HG03095 (cell line): ENCODE results near the gene NFATC3.

ENCODE experiments used
- ATAC-seq: cut with Tn5 transposase; IDR thresholded peaks from one replicate; pipeline ENCODE4 v1.9.1; 2021; ENCODE audit warnings: moderate library complexity; ENCODE audit not compliant: unreplicated experiment

The NFATC3 gene

GRCh38 chr16:68244903-68245853 is 160.0 kb downstream of the NFATC3 start, which contains the start of gene PLA2G15:
PLA2G15 (plus strand) TSS chr16:68245373; CDS start chr16:68245427, 54 bp downstream.
- ATAC-seq = peak; percentile 86

GRCh38 chr16:68246121-68246520 is 161.0 kb downstream of the NFATC3 start:
- ATAC-seq = no peak

GRCh38 chr16:68246666-68247065 is 161.5 kb downstream of the NFATC3 start:
- no peak for ATAC-seq

GRCh38 chr16:68247400-68247799 is 162.2 kb downstream of the NFATC3 start:
- ATAC-seq = no peak

- ATAC-seq = no peak
These were observed 162.8 kb downstream of the NFATC3 start for GRCh38 chr16:68247932-68248331.

GRCh38 chr16:68249371-68249770 is 164.2 kb downstream of the NFATC3 start:
- no peak for ATAC-seq

GRCh38 chr16:68250951-68251350 is 165.8 kb downstream of the NFATC3 start:
- no peak for ATAC-seq

- ATAC-seq = no peak
These were observed 166.7 kb downstream of the NFATC3 start for GRCh38 chr16:68251832-68252231.

GRCh38 chr16:68252383-68252782 is 167.2 kb downstream of the NFATC3 start:
- ATAC-seq = no peak

- no peak for ATAC-seq
These were observed 168.6 kb downstream of the NFATC3 start for GRCh38 chr16:68253721-68254120.

- no peak for ATAC-seq
These were observed 170.5 kb downstream of the NFATC3 start for GRCh38 chr16:68255712-68256111.

- ATAC-seq = no peak
These were observed 172.2 kb downstream of the NFATC3 start for GRCh38 chr16:68257251-68257905.

GRCh38 chr16:68257906-68258800 is 173.0 kb downstream of the NFATC3 start:
- no peak for ATAC-seq

- ATAC-seq = no peak
These were observed 174.0 kb downstream of the NFATC3 start for GRCh38 chr16:68259007-68259825.

GRCh38 chr16:68263559-68264127 is 178.5 kb downstream of the NFATC3 start:
- ATAC-seq = peak; percentile 8

GRCh38 chr16:68264128-68265077 is 179.2 kb downstream of the NFATC3 start, which contains the start of gene SLC7A6:
SLC7A6 (plus strand) TSS chr16:68264526; CDS start chr16:68274727, 10,201 bp downstream.
- peak; percentile 53 for ATAC-seq

- ATAC-seq = no peak
These were observed 180.1 kb downstream of the NFATC3 start for GRCh38 chr16:68265078-68265920.
